Kidney epithelial cell (primary cell): ENCODE measurements around the gene LRFN4. TPM values are rescaled to one million over a fixed set of nuclear protein-coding genes. Genes with fewer than 3 reads are reported as not detected.
A peak's percentile ranks its signal among the peaks of the same experiment; 100 is the strongest.

Experiments
- DNase-seq: peaks from one replicate; pipeline ENCODE4 v3.0.0-alpha.2; 2010; ENCODE audit warnings: low read depth
- H3K27me3 ChIP-seq: 2 replicates; pipeline ENCODE4 v1.6.0; 2011; ENCODE audit warnings: low read length; ENCODE audit not compliant: control insufficient read depth, insufficient read depth
- H3K36me3 ChIP-seq: 2 replicates; pipeline ENCODE4 v1.5.1; 2011; ENCODE audit warnings: low read length; ENCODE audit not compliant: control insufficient read depth, insufficient read depth
- H3K4me3 ChIP-seq: 2 replicates; pipeline ENCODE4 v1.5.1; 2011; ENCODE audit warnings: low read depth, mild to moderate bottlenecking, control low read depth, low read length
- total RNA-seq: library from RNA; depleted of rRNA; stranded (reverse); fragments of >200 nt; gene quantifications from 2 replicates; pipeline ENCODE4 v1.2.3, GENCODE V29; 2015
- TF ChIP-seq, protein P1 (sequence below): IDR thresholded peaks from 2 replicates; pipeline ENCODE4 v1.5.1; 2011; ENCODE audit warnings: mild to moderate bottlenecking, moderate library complexity, low read length, control low read depth, inconsistent platforms; ENCODE audit not compliant: insufficient read depth, poor library complexity, severe bottlenecking

LRFN4 gene
- total RNA-seq, 1 donor from 2014 or later: 53.5 TPM

DNA sequence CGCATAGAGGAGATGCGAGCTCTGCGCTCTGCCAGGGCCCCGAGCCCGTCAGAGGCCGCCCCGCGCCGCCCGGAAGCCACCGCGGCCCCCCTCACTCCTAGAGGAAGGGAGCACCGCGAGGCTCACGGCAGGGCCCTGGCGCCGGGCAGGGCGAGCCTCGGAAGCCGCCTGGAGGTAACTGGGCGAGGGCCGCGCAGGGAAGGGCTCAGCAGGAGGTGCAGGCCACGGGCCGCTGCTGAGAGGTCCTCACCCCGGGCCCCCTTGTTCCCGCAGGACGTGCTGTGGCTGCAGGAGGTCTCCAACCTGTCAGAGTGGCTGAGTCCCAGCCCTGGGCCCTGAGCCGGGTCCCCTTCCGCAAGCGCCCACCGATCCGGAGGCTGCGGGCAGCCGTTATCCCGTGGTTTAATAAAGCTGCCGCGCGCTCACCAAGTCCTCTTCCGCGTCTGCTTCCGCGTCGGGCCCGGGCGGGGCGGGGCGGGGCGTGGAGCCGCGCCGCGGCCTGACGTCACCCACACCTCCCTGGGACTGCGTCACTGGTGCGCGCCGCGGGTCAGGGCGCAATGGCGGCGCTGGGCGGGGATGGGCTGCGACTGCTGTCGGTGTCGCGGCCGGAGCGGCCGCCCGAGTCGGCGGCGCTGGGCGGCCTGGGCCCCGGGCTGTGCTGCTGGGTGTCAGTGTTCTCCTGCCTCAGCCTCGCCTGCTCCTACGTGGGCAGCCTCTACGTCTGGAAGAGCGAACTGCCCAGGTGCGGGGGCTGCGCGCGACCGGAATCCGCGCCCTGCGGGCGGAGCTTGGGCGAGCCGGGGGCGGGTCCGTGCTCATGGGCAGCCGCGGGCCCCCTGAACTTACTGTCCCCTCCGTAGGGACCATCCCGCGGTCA, 13.7 kb upstream of the LRFN4 start, which contains the start of gene RCE1:
RCE1 (plus strand) TSS at position 546 of the 880 bp plus-strand sequence; CDS start at position 561, 15 bp downstream.
- Histone ChIP-seq H3K4me3 (peak within 1 kb of the TSS; percentile 99), H3K36me3 (peaks cover 1% of the 10 kb centered on the region), H3K27me3 (no peaks in the 10 kb centered on the region)
- DNase-seq: peak; percentile 45
- TF ChIP-seq, protein P1, sequence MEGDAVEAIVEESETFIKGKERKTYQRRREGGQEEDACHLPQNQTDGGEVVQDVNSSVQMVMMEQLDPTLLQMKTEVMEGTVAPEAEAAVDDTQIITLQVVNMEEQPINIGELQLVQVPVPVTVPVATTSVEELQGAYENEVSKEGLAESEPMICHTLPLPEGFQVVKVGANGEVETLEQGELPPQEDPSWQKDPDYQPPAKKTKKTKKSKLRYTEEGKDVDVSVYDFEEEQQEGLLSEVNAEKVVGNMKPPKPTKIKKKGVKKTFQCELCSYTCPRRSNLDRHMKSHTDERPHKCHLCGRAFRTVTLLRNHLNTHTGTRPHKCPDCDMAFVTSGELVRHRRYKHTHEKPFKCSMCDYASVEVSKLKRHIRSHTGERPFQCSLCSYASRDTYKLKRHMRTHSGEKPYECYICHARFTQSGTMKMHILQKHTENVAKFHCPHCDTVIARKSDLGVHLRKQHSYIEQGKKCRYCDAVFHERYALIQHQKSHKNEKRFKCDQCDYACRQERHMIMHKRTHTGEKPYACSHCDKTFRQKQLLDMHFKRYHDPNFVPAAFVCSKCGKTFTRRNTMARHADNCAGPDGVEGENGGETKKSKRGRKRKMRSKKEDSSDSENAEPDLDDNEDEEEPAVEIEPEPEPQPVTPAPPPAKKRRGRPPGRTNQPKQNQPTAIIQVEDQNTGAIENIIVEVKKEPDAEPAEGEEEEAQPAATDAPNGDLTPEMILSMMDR: no peak

DNA sequence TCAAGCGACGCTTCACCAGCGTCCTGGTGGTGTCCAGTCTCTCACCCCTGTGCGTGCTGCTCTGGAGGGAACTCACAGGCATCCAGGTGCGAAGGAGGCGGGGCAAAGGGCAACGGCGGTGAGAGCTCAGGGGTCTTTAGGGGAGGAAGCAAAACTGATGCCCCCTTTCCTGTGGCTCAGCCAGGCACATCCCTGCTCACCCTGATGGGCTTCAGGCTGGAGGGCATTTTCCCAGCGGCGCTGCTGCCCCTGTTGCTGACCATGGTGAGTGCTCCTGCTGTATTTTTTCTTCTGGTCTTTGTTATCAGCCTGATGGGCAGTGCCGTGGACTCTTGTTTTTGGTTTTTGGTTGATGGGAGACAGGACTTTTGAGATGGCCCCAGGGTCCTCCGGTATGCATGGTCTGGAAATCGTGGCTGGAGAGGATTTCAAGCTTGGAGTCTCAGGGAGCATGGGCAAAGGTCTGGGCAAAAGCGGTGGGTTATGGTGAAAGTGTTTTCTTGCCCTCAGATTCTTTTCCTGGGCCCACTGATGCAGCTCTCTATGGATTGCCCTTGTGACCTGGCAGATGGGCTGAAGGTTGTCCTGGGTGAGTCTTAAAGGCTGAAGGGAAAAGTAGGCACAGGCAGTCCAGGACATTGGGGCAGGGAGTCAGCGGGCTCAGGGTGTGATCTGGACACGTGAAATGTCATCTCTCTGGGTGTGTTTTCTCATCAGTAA, 12.9 kb upstream of the LRFN4 start:
- no peaks in the 10 kb centered on the region for H3K27me3 ChIP-seq
- TF ChIP-seq, protein P1: no peak
- no peak for DNase-seq
- H3K36me3 ChIP-seq: peaks cover 1% of the 10 kb centered on the region
- peak overlapping the region; percentile 99 for H3K4me3 ChIP-seq

DNA sequence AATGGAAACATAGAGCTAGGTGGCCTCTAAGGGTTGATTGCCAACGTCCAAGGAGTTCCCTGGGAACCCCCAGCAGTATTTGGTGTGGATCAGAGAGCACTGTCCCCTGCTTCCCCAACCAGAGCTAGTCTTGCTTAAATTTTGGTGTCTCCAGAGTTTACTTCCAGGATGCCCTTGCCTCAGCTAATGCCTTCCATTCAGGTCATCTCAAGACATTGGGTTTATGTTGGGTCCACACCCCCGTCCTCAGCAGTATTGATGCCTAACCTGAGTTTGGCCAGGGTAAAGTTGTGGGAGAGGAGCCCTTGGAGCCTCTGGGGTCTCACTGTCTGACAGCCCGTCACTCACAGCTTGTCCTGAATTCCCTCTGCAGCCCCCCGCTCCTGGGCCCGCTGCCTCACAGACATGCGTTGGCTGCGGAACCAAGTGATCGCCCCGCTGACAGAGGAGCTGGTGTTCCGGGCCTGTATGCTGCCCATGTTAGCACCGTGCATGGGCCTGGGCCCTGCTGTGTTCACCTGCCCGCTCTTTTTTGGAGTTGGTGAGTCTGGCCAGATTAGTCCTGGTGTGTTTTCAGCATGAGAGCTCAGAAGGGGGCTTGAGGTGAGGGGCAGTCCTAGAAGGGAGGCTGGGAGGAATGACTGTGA, 12.2 kb upstream of the LRFN4 start:
- Histone ChIP-seq H3K36me3 (peaks cover 1% of the 10 kb centered on the region), H3K27me3 (no peaks in the 10 kb centered on the region), H3K4me3 (no peak overlapping the region)
- no peak for DNase-seq
- TF ChIP-seq, protein P1: no peak

DNA sequence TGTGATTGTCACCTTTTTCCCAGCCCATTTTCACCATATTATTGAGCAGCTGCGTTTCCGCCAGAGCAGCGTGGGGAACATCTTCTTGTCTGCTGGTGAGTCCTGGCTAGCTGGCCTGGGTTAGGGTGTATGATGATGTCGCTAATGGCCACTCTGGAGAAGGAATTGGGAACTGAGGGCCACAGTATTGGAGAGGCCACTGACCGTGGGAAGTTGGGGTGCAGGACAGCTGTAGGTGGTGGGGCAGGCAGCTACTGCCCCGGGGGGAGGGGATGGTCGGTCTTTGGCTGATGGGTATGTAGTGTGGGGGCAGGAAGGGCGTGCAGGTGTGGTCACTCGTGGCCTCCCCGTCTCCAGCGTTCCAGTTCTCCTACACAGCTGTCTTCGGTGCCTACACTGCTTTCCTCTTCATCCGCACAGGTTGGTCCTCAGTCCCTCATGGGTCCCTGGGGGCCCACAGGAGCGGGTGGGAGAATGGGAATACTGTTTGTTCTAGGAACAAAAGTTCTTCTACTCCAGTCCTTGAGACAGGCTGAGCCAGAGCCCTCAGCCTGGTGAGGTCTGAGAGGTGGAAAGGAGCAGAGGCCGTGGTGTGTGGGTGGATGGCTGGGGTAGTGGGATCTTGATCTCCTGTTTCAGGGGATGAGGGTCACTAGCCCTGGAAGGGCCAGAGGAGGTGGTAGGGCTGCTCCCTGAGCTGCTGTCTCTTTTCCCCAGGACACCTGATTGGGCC, 11.6 kb upstream of the LRFN4 start:
- H3K36me3 ChIP-seq: peaks cover 1% of the 10 kb centered on the region
- H3K4me3 ChIP-seq: no peak overlapping the region
- no peak for DNase-seq
- H3K27me3 ChIP-seq: no peaks in the 10 kb centered on the region
- TF ChIP-seq, protein P1: no peak

DNA sequence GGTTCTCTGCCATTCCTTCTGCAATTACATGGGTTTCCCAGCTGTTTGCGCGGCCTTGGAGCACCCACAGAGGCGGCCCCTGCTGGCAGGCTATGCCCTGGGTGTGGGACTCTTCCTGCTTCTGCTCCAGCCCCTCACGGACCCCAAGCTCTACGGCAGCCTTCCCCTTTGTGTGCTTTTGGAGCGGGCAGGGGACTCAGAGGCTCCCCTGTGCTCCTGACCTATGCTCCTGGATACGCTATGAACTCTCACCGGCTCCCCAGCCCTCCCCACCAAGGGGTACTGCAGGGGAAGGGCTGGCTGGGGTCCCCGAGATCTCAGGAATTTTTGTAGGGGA, 11.0 kb upstream of the LRFN4 start:
- TF ChIP-seq, protein P1: no peak
- Histone ChIP-seq H3K36me3 (peaks cover 1% of the 10 kb centered on the region), H3K27me3 (no peaks in the 10 kb centered on the region), H3K4me3 (no peak overlapping the region)
- DNase-seq: no peak
